Endothelial cell of umbilical vein (primary cell): ENCODE measurements around the gene HCN2. TPM values are rescaled to one million over a fixed set of nuclear protein-coding genes. Genes with fewer than 3 reads are reported as not detected.

Experiments used
- BruUV-seq: library from RNA; stranded (reverse); fragments of 400-500 nt; replicated peaks from 2 replicates; lab custom pipeline; 2021; lab: Mats Ljungman, UMichigan
- CTCF ChIA-PET: fragments of 300-600, 350-600 bp; sonication (Branson Sonifier 250); formaldehyde crosslinking; loops from one replicate; lab custom pipeline; 2021; ENCODE audit warnings: antibody characterized with exemption, inconsistent platforms; lab: Charles Lee
- POLR2A ChIA-PET: fragments of 300-600, 350-600 bp; sonication (Branson Sonifier 250); formaldehyde crosslinking; loops from one replicate; lab custom pipeline; 2021; ENCODE audit warnings: antibody characterized with exemption, inconsistent platforms; lab: Charles Lee
- DNase-seq: peaks from one replicate; pipeline ENCODE4 v3.0.0-alpha.2; 2011; ENCODE audit warnings: low read depth, low spot score
- FAIRE-seq: peaks from 2 replicates; lab custom pipeline; 2011; peaks lifted over from hg19 to GRCh38; lab: Jason Lieb, UNC
- H2AFZ ChIP-seq: 2 replicates; pipeline ENCODE4 v1.6.0; 2012; ENCODE audit warnings: low read depth, low read length, control low read depth, inconsistent platforms
- H3K27ac ChIP-seq: 2 replicates; pipeline ENCODE4 v1.5.1; 2011; ENCODE audit warnings: low read depth, mild to moderate bottlenecking, control low read depth, low read length, moderate library complexity; ENCODE audit not compliant: insufficient read depth
- H3K27me3 ChIP-seq, 2 experiments: 2 replicates each; pipeline versions ENCODE4 v1.6.0 to v1.6.1; 2011; ENCODE audit warnings: low read length in 2 of 2, mixed read lengths in 1 of 2; ENCODE audit not compliant: control insufficient read depth in 2 of 2, insufficient read depth in 2 of 2
- H3K36me3 ChIP-seq, 2 experiments: 2 replicates in 1 of 2; 3 replicates in 1 of 2; pipeline ENCODE4 v1.5.1; 2011; ENCODE audit warnings: low read length in 2 of 2, mild to moderate bottlenecking in 1 of 2, moderate library complexity in 1 of 2; ENCODE audit not compliant: control insufficient read depth in 2 of 2, insufficient read depth in 2 of 2; ENCODE audit errors: extremely low read depth in 1 of 2
- H3K4me1 ChIP-seq: 3 replicates; pipeline ENCODE4 v1.5.1; 2011; ENCODE audit warnings: mild to moderate bottlenecking, low read length; ENCODE audit not compliant: control insufficient read depth, insufficient read depth; ENCODE audit errors: extremely low read depth
- H3K4me2 ChIP-seq: 2 replicates; pipeline ENCODE4 v1.6.1; 2011; ENCODE audit warnings: low read length, control low read depth, mixed read lengths; ENCODE audit not compliant: insufficient read depth
- H3K4me3 ChIP-seq, 3 experiments: fragments of 200-600 bp in 1 of 3; sonication (generic), shearing (Covaris generic) in 1 of 3; replicated peaks in 1 of 3; 2 replicates each; pipeline ENCODE4 v1.5.1; 2011 to 2016; ENCODE audit warnings: control low read depth in 3 of 3, low read length in 3 of 3, mild to moderate bottlenecking in 2 of 3, inconsistent platforms in 1 of 3, low read depth in 1 of 3, moderate library complexity in 1 of 3; ENCODE audit not compliant: insufficient read depth in 1 of 3
- H3K79me2 ChIP-seq: 2 replicates; pipeline ENCODE4 v1.6.0; 2012; ENCODE audit warnings: low read length, inconsistent platforms; ENCODE audit not compliant: control insufficient read depth, insufficient read depth
- H3K9ac ChIP-seq: replicated peaks from 2 replicates; pipeline ENCODE3; 2011; ENCODE audit warnings: low read length, control low read depth; ENCODE audit not compliant: insufficient read depth; ENCODE audit errors: extremely low read depth
- H3K9me1 ChIP-seq: replicated peaks from 3 replicates; pipeline ENCODE4 v1.6.0; 2011; ENCODE audit warnings: mild to moderate bottlenecking, low read length; ENCODE audit not compliant: control insufficient read depth, insufficient read depth; ENCODE audit errors: extremely low read depth
- H3K9me3 ChIP-seq: replicated peaks from 2 replicates; pipeline ENCODE4 v1.5.1; 2012; ENCODE audit warnings: low read length, inconsistent platforms; ENCODE audit not compliant: control insufficient read depth, insufficient read depth
- H4K20me1 ChIP-seq: replicated peaks from 2 replicates; pipeline ENCODE3; 2011; ENCODE audit warnings: mild to moderate bottlenecking, low read length; ENCODE audit not compliant: control insufficient read depth, insufficient read depth; ENCODE audit errors: extremely low read depth
- CTCF ChIP-seq, 2 donors: IDR thresholded peaks; 1 replicate in 1 of 2; 2 replicates in 1 of 2; pipeline ENCODE4 v1.5.1; 2011; ENCODE audit warnings: low read length in 2 of 2, mild to moderate bottlenecking in 2 of 2, moderate library complexity in 2 of 2, control low read depth in 1 of 2, inconsistent platforms in 1 of 2, low read depth in 1 of 2; ENCODE audit not compliant: insufficient read depth in 1 of 2; ENCODE audit errors: extremely low read depth in 1 of 2
- EZH2 ChIP-seq: IDR thresholded peaks from 2 replicates; pipeline ENCODE4 v1.6.1; 2012; ENCODE audit warnings: borderline replicate concordance, low read depth, mild to moderate bottlenecking, moderate library complexity, low read length, inconsistent platforms; ENCODE audit not compliant: severe bottlenecking
- FOS ChIP-seq: IDR thresholded peaks from 2 replicates; pipeline ENCODE4 v1.6.1; 2011; ENCODE audit warnings: mild to moderate bottlenecking, low read length, moderate library complexity, borderline replicate concordance; ENCODE audit not compliant: insufficient read depth
- GATA2 ChIP-seq: IDR thresholded peaks from 2 replicates; pipeline ENCODE4 v1.7.0; 2011; ENCODE audit warnings: low read depth, mild to moderate bottlenecking, moderate library complexity, mixed read lengths, low read length; ENCODE audit not compliant: insufficient read length, insufficient read depth
- JUN ChIP-seq: IDR thresholded peaks from 2 replicates; pipeline ENCODE4 v1.6.1; 2011; ENCODE audit warnings: borderline replicate concordance, low read depth; ENCODE audit not compliant: insufficient read length, insufficient read depth
- MAX ChIP-seq: IDR thresholded peaks from 2 replicates; pipeline ENCODE4 v1.6.1; 2011; ENCODE audit not compliant: insufficient read depth, insufficient read length
- MYC ChIP-seq: IDR thresholded peaks from one replicate; pipeline ENCODE4 v1.6.1; 2011; ENCODE audit warnings: mild to moderate bottlenecking, low read depth, low read length
- POLR2A ChIP-seq: IDR thresholded peaks from 2 replicates; pipeline ENCODE4 v1.6.1; 2012; ENCODE audit warnings: low read depth, mild to moderate bottlenecking, control low read depth, low read length
- POLR2AphosphoS5 ChIP-seq: IDR thresholded peaks from 2 replicates; pipeline ENCODE4 v1.6.1; 2012; ENCODE audit warnings: low read depth, mild to moderate bottlenecking, control low read depth, low read length, moderate library complexity; ENCODE audit not compliant: insufficient read depth
- dilution Hi-C: fragments of 300-500 bp; cut with MboI; formaldehyde crosslinking; loops from one replicate; pipeline ENCODE4 v1.15.0; 2019; ENCODE audit warnings: low sequenced_read_pairs; ENCODE audit not compliant: extremely low pct_ligation_motif_present
- intact Hi-C: fragments of 100-400 bp; cut with micrococcal nuclease; formaldehyde crosslinking; loops from one replicate; pipeline ENCODE4 v1.10.0; 2022
- polyA plus RNA-seq, 4 experiments: library from polyadenylated mRNA; depleted of rRNA in 3 of 4; stranded (reverse) in 3 of 4; unstranded in 1 of 4; fragments of >200 nt; gene quantifications; 2 replicates each; pipeline versions ENCODE4 v1.2.1 to v1.2.3, GENCODE V29; 2011 to 2012; ENCODE audit warnings: missing spikeins in 1 of 4
- total RNA-seq: library from RNA; stranded (reverse); gene quantifications from 2 replicates; pipeline ENCODE4 v1.2.3, GENCODE V29; 2021

HCN2 gene
- total and polyA plus RNA-seq, 2 donors (not counting 3 experiments of a cell fraction or from before 2014, with no cell fraction given) = 0.18 to 0.53 TPM

- FAIRE-seq (no peak), DNase-seq (peak; percentile 26)
- dilution Hi-C loops (no loop called here), intact Hi-C loops (no loop called here)
- Histone ChIP-seq H3K4me3 (no peak overlapping the region), H3K9me1 (no peaks in the 10 kb centered on the region), H3K4me2 (peak overlapping the region; percentile 2), H3K27me3 (no peaks in the 10 kb centered on the region), H3K36me3 (peaks cover 4 to 11% of the 10 kb centered on the region in 2 experiments), H3K9me3 (no peaks in the 10 kb centered on the region), H3K4me1 (peaks cover 28% of the 10 kb centered on the region), H3K9ac (no peak overlapping the region), H4K20me1 (peaks cover 2% of the 10 kb centered on the region), H3K27ac (no peak overlapping the region), H3K79me2 (peaks cover 70% of the 10 kb centered on the region), H2AFZ (no peak overlapping the region)
- CTCF ChIA-PET = interaction anchor here (0.7 to 2.6 kb wide), 3 partner anchors 9 to 64 kb away, joined by 3 to 21 read pairs (median 3); no protein-coding TSS in a partner anchor
- BruUV-seq = no TSS peak
- POLR2A ChIA-PET = interaction anchor here (1.2 kb wide), 1 partner anchor 9 kb away, joined by 3 read pairs; no protein-coding TSS in a partner anchor
- TF ChIP-seq GATA2 (no peak), JUN (no peak), POLR2AphosphoS5 (no peak), MAX (no peak), MYC (no peak), FOS (no peak), CTCF (IDR thresholded peaks at IDR 0.05; ENCODE audit: extremely low read depth in 1 of 2, insufficient read depth in 1 of 2, low read depth in 1 of 2, low read length in 2 of 2) (no peak), EZH2 (no peak), POLR2A (no peak)
Observed at GRCh38 chr19:574658-575526, 14.8 kb upstream of the HCN2 start.
